H1 (cell line): ENCODE data around the gene ELSPBP1. TPM values are rescaled to one million over a fixed set of nuclear protein-coding genes. Genes with fewer than 3 reads are reported as not detected.

Experiments
- BRCA1 ChIP-seq: IDR thresholded peaks from 2 replicates; pipeline ENCODE4 v1.6.1; 2012; ENCODE audit warnings: low read depth, low read length, improper control_type of control experiment
- CBX5 ChIP-seq: fragments of 300-800, 300-1000 bp; sonication (generic); IDR thresholded peaks from 2 replicates; pipeline ENCODE4 v1.7.1; 2016; ENCODE audit warnings: antibody characterized with exemption, low read length, low read depth
- EP300 ChIP-seq, 2 experiments: IDR thresholded peaks; 1 replicate in 1 of 2; 2 replicates in 1 of 2; pipeline ENCODE4 v1.6.1; 2011 to 2012; ENCODE audit warnings: low read depth in 2 of 2, low read length in 2 of 2, mild to moderate bottlenecking in 2 of 2, borderline replicate concordance in 1 of 2, inconsistent platforms in 1 of 2, moderate library complexity in 1 of 2
- KDM4A ChIP-seq: IDR thresholded peaks from one replicate; pipeline ENCODE4 v1.7.1; 2012; ENCODE audit warnings: low read depth, mild to moderate bottlenecking, moderate library complexity, low read length, inconsistent platforms; ENCODE audit not compliant: severe bottlenecking
- PHF8 ChIP-seq: fragments of 200-600 bp; sonication (generic); conservative IDR thresholded peaks from 2 replicates; pipeline ENCODE4 v1.7.1; 2012; ENCODE audit warnings: low read depth, mild to moderate bottlenecking, inconsistent platforms, low read length, moderate library complexity
- POLR2AphosphoS5 ChIP-seq: IDR thresholded peaks from 2 replicates; pipeline ENCODE4 v1.6.1; 2011; ENCODE audit warnings: low read depth, low read length
- RBBP5 ChIP-seq: IDR thresholded peaks from 2 replicates; pipeline ENCODE4 v1.7.1; 2012; ENCODE audit warnings: low read depth, mild to moderate bottlenecking, inconsistent platforms, low read length, moderate library complexity, borderline replicate concordance
- SP1 ChIP-seq: IDR thresholded peaks from 2 replicates; pipeline ENCODE4 v1.6.1; 2011; ENCODE audit warnings: low read depth, low read length
- SP4 ChIP-seq: IDR thresholded peaks from 2 replicates; pipeline ENCODE4 v1.6.1; 2012; ENCODE audit warnings: low read length, inconsistent platforms
- SRF ChIP-seq: IDR thresholded peaks from 2 replicates; pipeline ENCODE4 v1.6.1; 2011; ENCODE audit warnings: mild to moderate bottlenecking, low read depth, low read length, moderate library complexity
- TAF7 ChIP-seq: optimal IDR thresholded peaks from 2 replicates; pipeline ENCODE3; 2011; ENCODE audit warnings: low read depth, mild to moderate bottlenecking, inconsistent platforms, low read length, moderate library complexity, borderline replicate concordance
- polyA plus RNA-seq, 7 experiments: library from polyadenylated mRNA; depleted of rRNA in 3 of 7; stranded (reverse) in 5 of 7; unstranded in 2 of 7; fragments of >200 nt in 5 of 7; fragments of 200-250 nt in 2 of 7; gene quantifications; 1 replicate in 5 of 7; 2 replicates in 1 of 7; 4 replicates in 1 of 7; pipeline versions ENCODE4 v1.2.1 to v1.2.3, GENCODE V29; 2011 to 2013; ENCODE audit warnings: missing spikeins in 2 of 7, mixed read lengths in 2 of 7
- total RNA-seq: library from RNA; stranded (reverse); fragmentation: NEBNext Ultra II Directional; extraction: Animal tissue kit (Norgen Biotek cat#: 25700); gene quantifications from 2 replicates; pipeline ENCODE4 v1.2.1, GENCODE V29; 2021
- TF ChIP-seq, protein P1 (sequence below), 3 experiments: IDR thresholded peaks; 1 replicate in 2 of 3; 2 replicates in 1 of 3; pipeline versions ENCODE4 v1.5.1 to v1.6.1; 2011; ENCODE audit warnings: low read length in 3 of 3, mild to moderate bottlenecking in 3 of 3, inconsistent platforms in 2 of 3, low read depth in 1 of 3, moderate library complexity in 1 of 3; ENCODE audit not compliant: insufficient read depth in 1 of 3; ENCODE audit errors: control extremely low read depth in 1 of 3

ELSPBP1 gene
- total and polyA plus RNA-seq, 2 of the 8 experiments (the other 6 are each of a cell fraction or from before 2014, with no cell fraction given), result not detected

DNA sequence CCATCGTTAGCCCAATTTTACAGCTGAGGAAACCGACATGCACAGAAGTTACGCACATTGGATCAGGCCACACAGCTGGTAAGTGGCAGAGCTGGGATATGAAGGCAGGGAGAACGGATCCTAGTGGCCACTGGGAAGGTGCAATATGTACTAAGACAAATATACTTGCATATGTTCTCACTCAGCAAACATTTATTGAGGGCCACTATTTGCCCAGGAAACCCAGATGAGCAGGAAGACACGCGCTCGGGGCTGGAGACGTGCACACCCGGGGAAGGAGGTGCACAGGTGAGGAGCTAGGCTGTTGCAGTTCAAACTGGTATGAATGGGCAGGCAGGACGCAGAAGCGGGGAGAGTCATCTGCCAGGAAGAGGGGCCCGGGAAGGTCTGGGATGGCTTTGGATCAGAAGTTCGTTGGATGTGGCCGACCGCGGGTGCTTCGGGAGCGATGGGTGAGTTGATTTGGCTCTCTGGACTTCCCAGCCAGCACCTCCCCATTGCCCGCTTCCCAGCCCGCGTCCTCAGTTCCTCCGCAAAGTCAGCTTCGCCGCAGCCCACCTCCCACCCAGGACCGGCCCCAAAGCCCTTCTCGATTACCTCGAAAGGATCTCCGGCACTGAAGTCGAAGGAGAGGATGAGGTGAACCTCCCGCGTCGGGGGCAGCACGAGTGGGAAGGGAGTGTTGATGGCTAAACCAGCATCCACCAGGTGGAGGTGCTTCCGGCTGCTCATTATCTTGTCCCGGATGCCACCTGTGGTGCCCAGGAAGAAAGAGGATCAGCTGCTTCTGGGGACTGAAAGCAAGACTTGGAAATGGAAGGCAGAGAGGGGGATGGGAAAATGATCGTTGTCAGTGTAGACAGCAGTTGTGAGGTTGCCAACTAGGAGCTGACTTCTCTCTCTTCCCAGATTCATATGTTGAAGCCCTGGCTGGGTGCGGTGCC lies 67.2 kb downstream of the ELSPBP1 start (continued):
- TF ChIP-seq EP300 (IDR thresholded peaks at IDR 0.05; ENCODE audit: borderline replicate concordance in 1 of 2, low read depth in 2 of 2, low read length in 2 of 2), result no peak; a peak in 1 of 3 replicates
- TF ChIP-seq BRCA1, result no peak
- no peak for TF ChIP-seq POLR2AphosphoS5
- no peak for TF ChIP-seq TAF7
- 0 out of 2 replicates have a peak, but pooled peaks have one; percentile 37 for TF ChIP-seq RBBP5
- TF ChIP-seq SP1, result peak; percentile 73
- no peak for TF ChIP-seq CBX5
- TF ChIP-seq, protein P1, sequence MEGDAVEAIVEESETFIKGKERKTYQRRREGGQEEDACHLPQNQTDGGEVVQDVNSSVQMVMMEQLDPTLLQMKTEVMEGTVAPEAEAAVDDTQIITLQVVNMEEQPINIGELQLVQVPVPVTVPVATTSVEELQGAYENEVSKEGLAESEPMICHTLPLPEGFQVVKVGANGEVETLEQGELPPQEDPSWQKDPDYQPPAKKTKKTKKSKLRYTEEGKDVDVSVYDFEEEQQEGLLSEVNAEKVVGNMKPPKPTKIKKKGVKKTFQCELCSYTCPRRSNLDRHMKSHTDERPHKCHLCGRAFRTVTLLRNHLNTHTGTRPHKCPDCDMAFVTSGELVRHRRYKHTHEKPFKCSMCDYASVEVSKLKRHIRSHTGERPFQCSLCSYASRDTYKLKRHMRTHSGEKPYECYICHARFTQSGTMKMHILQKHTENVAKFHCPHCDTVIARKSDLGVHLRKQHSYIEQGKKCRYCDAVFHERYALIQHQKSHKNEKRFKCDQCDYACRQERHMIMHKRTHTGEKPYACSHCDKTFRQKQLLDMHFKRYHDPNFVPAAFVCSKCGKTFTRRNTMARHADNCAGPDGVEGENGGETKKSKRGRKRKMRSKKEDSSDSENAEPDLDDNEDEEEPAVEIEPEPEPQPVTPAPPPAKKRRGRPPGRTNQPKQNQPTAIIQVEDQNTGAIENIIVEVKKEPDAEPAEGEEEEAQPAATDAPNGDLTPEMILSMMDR (IDR thresholded peaks at IDR 0.05; ENCODE audit: control extremely low read depth in 1 of 3, insufficient read depth in 1 of 3, low read depth in 1 of 3, low read length in 3 of 3), result peak; percentile 14 to 41 (median 39); a peak in 3 of 4 replicates
- no peak for TF ChIP-seq SRF
- TF ChIP-seq KDM4A, result no peak
- TF ChIP-seq SP4, result no peak
- no peak for TF ChIP-seq PHF8
